Measurements from ENCODE around the gene USP27X. TPM values are rescaled to one million over a fixed set of nuclear protein-coding genes. Genes with fewer than 3 reads are reported as not detected.

Gene USP27X
- total RNA-seq, 3 donors from 2014 or later = 1.3 to 4.5 (median 1.4) TPM

DNA sequence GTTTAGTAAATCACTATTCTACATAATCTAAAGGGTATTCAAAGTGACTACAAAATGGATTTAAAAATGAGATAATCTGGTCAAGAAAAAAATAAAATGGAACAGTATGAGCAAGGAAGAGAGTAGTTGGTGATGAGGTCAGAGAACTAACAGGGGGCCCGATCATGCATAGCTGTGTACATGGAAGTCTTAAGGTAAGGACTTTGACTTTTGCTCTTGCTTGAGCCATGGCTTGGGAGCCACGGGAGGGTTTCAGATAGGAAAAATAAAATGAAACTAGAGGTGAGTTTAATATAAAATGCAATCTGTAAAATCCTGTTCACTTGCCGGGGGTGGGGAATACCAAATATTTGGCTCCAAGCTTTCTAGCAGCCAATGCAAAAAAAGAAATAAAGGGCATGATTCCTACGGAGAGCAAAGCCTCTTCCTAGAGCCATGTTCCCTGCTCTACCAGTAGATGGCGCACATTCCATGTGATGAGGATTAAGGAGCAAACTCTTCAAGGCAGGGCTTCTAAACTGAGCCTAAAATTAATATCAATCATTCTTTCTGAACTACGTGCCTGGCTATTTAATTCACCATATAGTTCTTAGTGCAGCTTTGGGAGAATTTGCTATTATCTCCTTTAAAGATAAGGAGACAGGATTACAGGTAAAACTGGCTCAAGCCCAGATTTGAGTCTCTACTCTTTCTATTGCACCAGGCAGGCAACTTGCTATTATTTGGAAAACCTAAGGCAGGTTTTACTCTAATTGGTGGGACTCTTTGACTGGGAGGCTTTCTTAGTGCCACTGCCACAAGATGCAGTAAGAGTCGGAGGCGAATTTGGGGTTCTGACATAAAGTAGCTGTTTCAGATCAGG is 36.3 kb downstream of the USP27X start:
- ATAC-seq (peak; percentile 80), DNase-seq (peak in 1 of 3 donors; percentile 49)
- no peaks in the 10 kb centered on the region for H3K36me3 ChIP-seq (ENCODE audit: low read depth)
- H3K9me3 ChIP-seq = no peaks in the 10 kb centered on the region
- no peak overlapping the region for H3K4me3 ChIP-seq
- H3K4me1 ChIP-seq (ENCODE audit: low read depth) = no peaks in the 10 kb centered on the region
- intact Hi-C loops (cut with DNase I, micrococcal nuclease) = loop anchor here in 1 of 2 donors (10.0 kb wide), 1 partner anchor 669 kb away; no protein-coding TSS in a partner anchor
- TF ChIP-seq, protein P1, sequence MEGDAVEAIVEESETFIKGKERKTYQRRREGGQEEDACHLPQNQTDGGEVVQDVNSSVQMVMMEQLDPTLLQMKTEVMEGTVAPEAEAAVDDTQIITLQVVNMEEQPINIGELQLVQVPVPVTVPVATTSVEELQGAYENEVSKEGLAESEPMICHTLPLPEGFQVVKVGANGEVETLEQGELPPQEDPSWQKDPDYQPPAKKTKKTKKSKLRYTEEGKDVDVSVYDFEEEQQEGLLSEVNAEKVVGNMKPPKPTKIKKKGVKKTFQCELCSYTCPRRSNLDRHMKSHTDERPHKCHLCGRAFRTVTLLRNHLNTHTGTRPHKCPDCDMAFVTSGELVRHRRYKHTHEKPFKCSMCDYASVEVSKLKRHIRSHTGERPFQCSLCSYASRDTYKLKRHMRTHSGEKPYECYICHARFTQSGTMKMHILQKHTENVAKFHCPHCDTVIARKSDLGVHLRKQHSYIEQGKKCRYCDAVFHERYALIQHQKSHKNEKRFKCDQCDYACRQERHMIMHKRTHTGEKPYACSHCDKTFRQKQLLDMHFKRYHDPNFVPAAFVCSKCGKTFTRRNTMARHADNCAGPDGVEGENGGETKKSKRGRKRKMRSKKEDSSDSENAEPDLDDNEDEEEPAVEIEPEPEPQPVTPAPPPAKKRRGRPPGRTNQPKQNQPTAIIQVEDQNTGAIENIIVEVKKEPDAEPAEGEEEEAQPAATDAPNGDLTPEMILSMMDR (IDR thresholded peaks at IDR 0.05) = peak; percentile 43

DNA sequence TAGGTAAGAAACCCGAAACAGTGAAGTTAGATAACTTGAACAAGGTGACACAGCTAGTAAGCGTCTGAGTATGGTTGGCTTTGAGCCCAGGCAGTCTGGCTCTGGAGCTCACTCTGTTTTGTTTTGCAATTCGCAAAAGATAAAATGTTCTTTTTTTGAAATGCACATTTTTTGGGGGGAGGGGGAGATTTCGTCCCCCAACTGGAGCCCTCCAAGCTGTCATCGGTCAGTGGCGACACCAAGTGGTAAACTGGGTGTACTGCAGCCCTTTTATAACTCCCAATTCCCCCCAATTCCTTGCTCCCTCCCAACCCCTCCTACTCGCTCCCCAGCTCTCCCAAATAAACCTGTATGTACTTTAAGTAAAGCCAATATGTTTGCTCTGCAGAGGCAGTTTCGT is 40.3 kb downstream of the USP27X start:
- intact Hi-C loops (cut with DNase I, micrococcal nuclease) = loop anchor here in 1 of 2 donors (10.0 kb wide), 1 partner anchor 665 kb away; no protein-coding TSS in a partner anchor
- Histone ChIP-seq H3K36me3 (ENCODE audit: low read depth) (no peaks in the 10 kb centered on the region), H3K4me3 (no peak overlapping the region), H3K4me1 (ENCODE audit: low read depth) (no peaks in the 10 kb centered on the region), H3K9me3 (no peaks in the 10 kb centered on the region)
- ATAC-seq (no peak), DNase-seq (peak in 1 of 3 donors; percentile 33)
- TF ChIP-seq, protein P1 (IDR thresholded peaks at IDR 0.05) = peak; percentile 53

DNA sequence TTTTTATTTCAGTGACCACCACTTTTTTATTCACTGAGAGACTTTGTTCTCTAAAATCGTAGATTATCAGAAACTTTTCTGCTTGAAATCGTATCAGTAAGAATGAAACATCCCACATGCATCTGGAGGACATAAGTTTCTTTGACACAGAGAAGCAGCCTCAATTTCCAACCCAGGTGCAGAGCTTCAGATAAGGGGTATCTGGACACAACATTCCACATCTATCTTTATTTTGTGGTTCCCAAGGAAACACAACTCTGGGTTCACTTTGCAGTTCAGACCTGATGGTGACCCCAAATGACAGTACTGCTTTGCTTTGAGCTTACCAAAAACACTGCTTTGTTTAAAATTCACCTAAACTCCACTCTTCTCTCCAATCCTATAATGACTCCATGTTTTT is 41.8 kb downstream of the USP27X start:
- Histone ChIP-seq H3K4me1 (ENCODE audit: low read depth) (no peaks in the 10 kb centered on the region), H3K4me3 (no peak overlapping the region), H3K9me3 (no peaks in the 10 kb centered on the region), H3K36me3 (ENCODE audit: low read depth) (no peaks in the 10 kb centered on the region)
- TF ChIP-seq, protein P1 (IDR thresholded peaks at IDR 0.05) = no peak
- DNase-seq (no peak), ATAC-seq (no peak)
- intact Hi-C loops (cut with DNase I, micrococcal nuclease) = no loop called here

DNA sequence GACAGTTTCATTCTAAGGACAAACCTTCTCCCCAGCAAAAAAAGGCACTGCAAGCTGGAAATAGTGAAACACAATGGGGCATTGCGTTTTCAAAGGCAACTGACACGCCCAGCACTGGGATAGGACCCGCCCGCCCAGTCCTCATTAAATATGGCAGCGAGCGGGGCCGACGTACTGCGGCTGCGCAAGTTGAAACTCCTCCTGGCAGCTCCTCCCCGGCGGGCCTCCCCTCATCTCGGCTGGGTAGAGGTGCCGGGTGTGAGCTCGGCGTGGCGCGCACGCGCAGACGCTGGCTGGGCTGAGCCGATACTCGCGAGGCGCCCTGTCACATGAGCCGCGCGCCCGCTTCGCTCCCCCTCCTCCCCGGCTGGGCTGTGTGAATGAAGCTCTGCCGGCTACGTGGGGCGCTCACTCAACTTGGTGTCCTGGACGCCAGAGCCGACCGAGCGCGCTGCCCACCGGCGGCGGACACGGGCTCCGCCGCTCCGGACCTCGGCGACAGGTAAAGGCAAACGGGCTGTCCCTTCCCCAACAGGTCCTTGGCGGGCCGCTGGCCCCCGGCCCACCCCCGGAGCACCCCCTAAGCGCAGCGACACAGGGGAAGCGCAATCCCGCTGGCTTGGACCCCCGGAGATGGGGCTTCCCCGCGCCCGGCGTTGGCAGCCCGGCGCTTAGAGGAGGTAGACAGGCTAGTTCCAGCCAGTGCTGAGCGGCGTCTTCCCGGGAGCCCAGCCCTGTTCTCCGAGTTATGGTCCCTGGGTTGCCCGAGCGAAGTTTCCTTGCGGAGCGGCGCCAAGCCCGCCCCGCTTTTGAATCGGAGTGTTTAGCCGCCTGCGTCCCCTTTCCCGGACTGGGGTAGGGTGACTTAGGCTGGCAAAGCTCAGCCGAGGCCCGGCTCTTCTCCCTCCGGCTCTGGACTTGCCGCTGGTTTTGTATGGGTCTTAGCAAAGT is 43.3 kb downstream of the USP27X start, which contains the start of gene CLCN5:
Gene CLCN5 (plus strand): TSS at position 306 of the 951 bp plus-strand sequence. CDS start 2,703 bp downstream, outside the sequence.
- Histone ChIP-seq H3K36me3 (ENCODE audit: low read depth) (no peaks in the 10 kb centered on the region), H3K4me1 (ENCODE audit: low read depth) (no peaks in the 10 kb centered on the region), H3K9me3 (no peaks in the 10 kb centered on the region), H3K4me3 (peak within 1 kb of the TSS; percentile 32)
- TF ChIP-seq, protein P1 (IDR thresholded peaks at IDR 0.05) = no peak
- intact Hi-C loops (cut with DNase I, micrococcal nuclease) = no loop called here
- DNase-seq (peak; percentile 95 to 97 (median 96)), ATAC-seq (peak; percentile 97)

DNA sequence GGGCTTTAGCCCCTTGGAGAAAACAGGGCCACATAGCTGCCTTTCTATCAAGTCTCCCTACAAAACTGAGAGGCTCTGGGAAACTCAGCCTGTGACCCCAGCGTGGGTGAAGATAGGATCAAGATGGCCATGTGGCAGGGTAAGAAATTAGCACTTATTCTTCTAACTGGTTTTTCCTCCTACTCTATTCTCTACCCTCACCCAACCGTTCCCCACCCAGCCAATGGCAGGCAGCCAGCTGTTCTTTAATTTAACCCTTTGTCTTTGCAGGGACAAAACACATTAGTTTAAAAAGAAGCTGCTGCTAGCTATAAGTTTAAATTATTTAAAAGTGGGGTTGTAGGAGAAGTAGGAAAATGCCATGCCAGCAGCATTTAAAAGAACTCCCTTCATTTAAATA is 45.9 kb downstream of the USP27X start:
- TF ChIP-seq, protein P1 (IDR thresholded peaks at IDR 0.05) = no peak
- no peak overlapping the region for H3K4me3 ChIP-seq
- no peaks in the 10 kb centered on the region for H3K4me1 ChIP-seq (ENCODE audit: low read depth)
- peak in 1 of 3 donors; percentile 7 for DNase-seq
- H3K36me3 ChIP-seq (ENCODE audit: low read depth) = no peaks in the 10 kb centered on the region
- no peaks in the 10 kb centered on the region for H3K9me3 ChIP-seq
- no peak for ATAC-seq
- intact Hi-C loops (cut with DNase I, micrococcal nuclease) = no loop called here

Measured in mucosa of descending colon (tissue), 3 donors.